ENCODE data around the gene C2orf49. TPM values are rescaled to one million over a fixed set of nuclear protein-coding genes. Genes with fewer than 3 reads are reported as not detected.

C2orf49 gene
- total and polyA plus RNA-seq, 2 donors (not counting 3 experiments of a cell fraction or from before 2014, with no cell fraction given): 4.6 to 15.0 TPM

DNA sequence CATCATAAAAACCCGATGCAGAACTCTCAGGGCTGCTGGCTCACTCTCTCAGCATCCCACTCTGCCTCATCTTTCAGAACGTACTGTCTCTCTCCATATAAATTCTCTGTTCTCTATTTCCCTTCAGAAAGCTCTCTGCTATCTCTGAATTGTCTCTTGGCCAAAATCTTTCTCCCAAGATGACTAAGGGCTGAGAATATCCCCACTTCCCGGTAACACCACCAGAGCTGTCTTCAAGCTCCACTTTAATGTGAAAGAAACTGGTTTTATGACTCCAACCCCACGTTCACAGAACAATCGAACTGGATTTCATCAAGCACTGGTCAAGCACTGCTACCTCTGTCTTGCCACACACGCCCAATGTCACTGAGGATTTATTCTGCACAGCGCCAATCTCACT lies 30.2 kb upstream of the C2orf49 start:
- FAIRE-seq (no peak), DNase-seq (ENCODE audit: low read depth, low spot score) (no peak)
- ChIA-PET CTCF (no interaction called here), POLR2A (no interaction called here)
- H4K20me1 ChIP-seq (replicated peaks; ENCODE audit: control insufficient read depth, extremely low read depth, insufficient read depth, low read length): peaks cover 13% of the 10 kb centered on the region
- TF ChIP-seq JUN (IDR thresholded peaks at IDR 0.05; ENCODE audit: borderline replicate concordance, insufficient read depth, insufficient read length, low read depth): no peak
- dilution Hi-C loops (cut with MboI; ENCODE audit: extremely low pct_ligation_motif_present, low sequenced_read_pairs) (no loop called here), intact Hi-C loops (cut with micrococcal nuclease) (no loop called here)
- H3K9me3 ChIP-seq (replicated peaks; ENCODE audit: control insufficient read depth, insufficient read depth, low read length): no peaks in the 10 kb centered on the region
- no peak overlapping the region for H2AFZ ChIP-seq (ENCODE audit: low read depth, low read length)
- no peaks in the 10 kb centered on the region for H3K27me3 ChIP-seq (ENCODE audit: control insufficient read depth in 2 of 2, insufficient read depth in 2 of 2, low read length in 2 of 2)
- H3K4me3 ChIP-seq (replicated peaks in 1 of 3; ENCODE audit: insufficient read depth in 1 of 3, low read depth in 1 of 3, low read length in 3 of 3): no peak overlapping the region
- peaks cover 0 to 21% of the 10 kb centered on the region in 2 experiments for H3K36me3 ChIP-seq (ENCODE audit: control insufficient read depth in 2 of 2, extremely low read depth in 1 of 2, insufficient read depth in 2 of 2, low read length in 2 of 2)
- peaks cover 68% of the 10 kb centered on the region for H3K79me2 ChIP-seq (ENCODE audit: control insufficient read depth, insufficient read depth, low read length)
- no TSS peak for BruUV-seq (replicated peaks)
- H3K4me1 ChIP-seq (ENCODE audit: control insufficient read depth, extremely low read depth, insufficient read depth, low read length): no peaks in the 10 kb centered on the region
- no peak overlapping the region for H3K4me2 ChIP-seq (ENCODE audit: insufficient read depth, low read length)
- no peaks in the 10 kb centered on the region for H3K9me1 ChIP-seq (replicated peaks; ENCODE audit: control insufficient read depth, extremely low read depth, insufficient read depth, low read length)
- no peak overlapping the region for H3K27ac ChIP-seq (ENCODE audit: insufficient read depth, low read depth, low read length)
- H3K9ac ChIP-seq (replicated peaks; ENCODE audit: extremely low read depth, insufficient read depth, low read length): no peak overlapping the region

DNA sequence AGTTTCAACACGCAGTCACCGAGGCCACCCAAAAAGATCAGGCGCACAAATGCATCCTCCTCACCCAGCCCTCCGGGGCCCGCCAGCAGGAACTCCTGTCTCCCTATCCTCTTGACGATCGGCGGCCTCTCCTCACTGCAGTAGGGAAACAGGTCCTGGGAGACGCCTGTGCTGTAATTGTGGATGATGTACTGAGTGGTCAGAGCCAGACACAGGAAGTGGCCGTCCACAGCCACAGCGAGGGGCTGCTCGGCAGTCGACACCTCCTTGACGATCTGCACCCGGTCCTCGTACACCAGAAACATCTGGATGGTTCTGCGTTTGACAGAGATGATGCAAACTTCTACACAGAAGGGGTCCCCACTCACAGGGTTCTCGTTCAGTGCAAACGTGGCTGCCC lies 29.8 kb upstream of the C2orf49 start:
- ChIA-PET POLR2A (no interaction called here), CTCF (no interaction called here)
- BruUV-seq (replicated peaks): no TSS peak
- DNase-seq (ENCODE audit: low read depth, low spot score): no peak
- intact Hi-C loops (cut with micrococcal nuclease) (no loop called here), dilution Hi-C loops (cut with MboI; ENCODE audit: extremely low pct_ligation_motif_present, low sequenced_read_pairs) (no loop called here)
- H3K79me2 ChIP-seq (ENCODE audit: control insufficient read depth, insufficient read depth, low read length): peaks cover 68% of the 10 kb centered on the region
- H3K4me3 ChIP-seq (replicated peaks in 1 of 3; ENCODE audit: insufficient read depth in 1 of 3, low read depth in 1 of 3, low read length in 3 of 3): no peak overlapping the region
- H3K9ac ChIP-seq (replicated peaks; ENCODE audit: extremely low read depth, insufficient read depth, low read length): no peak overlapping the region
- H3K9me3 ChIP-seq (replicated peaks; ENCODE audit: control insufficient read depth, insufficient read depth, low read length): no peaks in the 10 kb centered on the region
- H3K4me1 ChIP-seq (ENCODE audit: control insufficient read depth, extremely low read depth, insufficient read depth, low read length): no peaks in the 10 kb centered on the region
- peaks cover 11% of the 10 kb centered on the region for H4K20me1 ChIP-seq (replicated peaks; ENCODE audit: control insufficient read depth, extremely low read depth, insufficient read depth, low read length)
- no peaks in the 10 kb centered on the region for H3K9me1 ChIP-seq (replicated peaks; ENCODE audit: control insufficient read depth, extremely low read depth, insufficient read depth, low read length)
- TF ChIP-seq GATA2 (IDR thresholded peaks at IDR 0.05; ENCODE audit: insufficient read depth, insufficient read length, low read depth, low read length): no peak
- no peak for TF ChIP-seq FOS (IDR thresholded peaks at IDR 0.05; ENCODE audit: borderline replicate concordance, insufficient read depth, low read length)
- FAIRE-seq: no peak
- H3K27ac ChIP-seq (ENCODE audit: insufficient read depth, low read depth, low read length): no peak overlapping the region
- no peak overlapping the region for H2AFZ ChIP-seq (ENCODE audit: low read depth, low read length)
- peaks cover 0 to 21% of the 10 kb centered on the region in 2 experiments for H3K36me3 ChIP-seq (ENCODE audit: control insufficient read depth in 2 of 2, extremely low read depth in 1 of 2, insufficient read depth in 2 of 2, low read length in 2 of 2)
- no peak overlapping the region for H3K4me2 ChIP-seq (ENCODE audit: insufficient read depth, low read length)
- no peaks in the 10 kb centered on the region for H3K27me3 ChIP-seq (ENCODE audit: control insufficient read depth in 2 of 2, insufficient read depth in 2 of 2, low read length in 2 of 2)

Data from endothelial cell of umbilical vein (primary cell).